Measurements from ENCODE around the gene CLEC10A.
"Not testable (repeated sequence)": the region's sequence is repeated elsewhere in the genome, so short reads cannot be mapped to it uniquely, and the experiment has no call there.

Gene CLEC10A

DNA sequence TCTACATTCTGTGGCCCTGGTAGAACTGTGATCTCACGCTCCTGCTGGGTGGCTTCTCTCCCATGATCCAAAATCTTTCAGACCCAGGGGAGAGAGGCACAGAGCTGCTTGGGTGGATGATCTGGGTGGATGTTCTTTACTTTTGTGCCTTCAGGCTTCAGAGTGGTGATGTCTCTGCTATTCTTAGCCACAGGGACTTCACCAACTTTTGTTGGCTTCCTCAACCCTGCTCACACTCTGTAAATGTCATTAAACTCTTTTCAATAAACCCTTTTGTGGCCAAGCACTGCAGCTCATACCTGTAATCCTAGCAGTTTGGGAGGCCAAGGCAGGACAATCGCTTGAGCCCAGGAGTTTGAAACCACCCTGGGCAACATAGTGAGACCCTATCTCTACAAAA, 7.6 kb downstream of the CLEC10A start:
- no peak for DNase-seq (ENCODE audit: low read depth, low spot score)

- no peak for DNase-seq (ENCODE audit: low read depth, low spot score)
Measured at GRCh38 chr17:7070712-7071111, 9.3 kb downstream of the CLEC10A start.

DNA sequence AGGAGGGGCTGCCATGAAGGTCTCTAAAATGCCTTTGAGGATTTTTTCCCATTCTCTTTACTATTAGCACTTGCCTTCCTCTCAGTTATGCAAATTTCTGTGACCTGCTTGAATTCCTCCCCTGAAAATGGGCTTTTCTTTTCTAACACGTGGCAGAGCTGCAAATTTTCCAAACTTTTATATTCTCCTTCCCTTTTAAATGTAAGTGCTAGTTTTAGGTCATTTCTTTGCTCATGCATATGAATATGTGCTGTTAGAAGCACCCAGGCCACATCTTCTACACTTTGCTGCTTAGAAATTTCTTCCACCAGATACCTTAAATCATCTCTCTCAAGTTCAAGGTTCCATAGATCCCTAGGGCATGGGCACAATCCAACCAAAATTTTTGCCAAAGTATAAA, 11.8 kb downstream of the CLEC10A start:
- no peak for DNase-seq (ENCODE audit: low read depth, low spot score)

DNA sequence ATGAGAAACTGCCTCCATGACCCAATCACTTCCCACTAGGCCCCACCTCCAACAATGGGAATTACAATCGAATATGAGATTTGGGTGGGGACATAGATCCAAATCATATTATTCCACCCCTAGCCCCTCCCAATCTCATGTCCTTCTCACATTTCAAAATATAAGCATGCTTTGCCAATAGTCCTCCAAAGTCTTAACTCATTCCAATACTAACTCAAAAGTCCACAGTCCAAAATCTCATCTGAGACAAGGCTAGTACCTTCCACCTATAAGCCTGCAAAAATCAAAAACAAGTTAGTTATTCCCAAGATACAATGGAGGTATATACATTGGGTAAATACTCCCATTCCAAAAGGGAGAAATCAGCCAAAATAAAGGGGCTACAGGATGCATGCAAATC, 12.9 kb downstream of the CLEC10A start:
- DNase-seq (ENCODE audit: low read depth, low spot score): no peak

DNA sequence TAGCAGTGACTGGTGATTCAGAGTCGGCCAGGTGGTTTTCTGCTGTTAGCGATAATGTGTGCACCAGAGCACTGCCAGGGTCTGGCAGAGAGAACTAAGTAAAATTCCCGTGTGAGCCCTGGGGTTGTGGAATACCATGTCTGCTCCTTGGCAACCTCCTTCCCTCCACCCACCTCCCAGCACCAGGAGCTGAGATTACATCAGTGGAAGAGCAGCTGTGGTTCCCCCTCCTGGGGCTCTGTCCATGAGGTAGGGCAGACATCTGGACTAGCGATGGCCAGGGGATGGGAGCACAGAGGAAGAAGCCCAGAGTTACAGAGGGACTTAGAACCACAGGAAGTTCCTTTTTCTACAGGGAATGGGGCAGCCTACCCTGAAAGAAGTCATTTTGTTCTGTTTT, 15.8 kb downstream of the CLEC10A start:
- DNase-seq (ENCODE audit: low read depth, low spot score): no peak

- no peak for DNase-seq (ENCODE audit: low read depth, low spot score)
Measured at GRCh38 chr17:7063518-7064094, 16.4 kb downstream of the CLEC10A start.

DNA sequence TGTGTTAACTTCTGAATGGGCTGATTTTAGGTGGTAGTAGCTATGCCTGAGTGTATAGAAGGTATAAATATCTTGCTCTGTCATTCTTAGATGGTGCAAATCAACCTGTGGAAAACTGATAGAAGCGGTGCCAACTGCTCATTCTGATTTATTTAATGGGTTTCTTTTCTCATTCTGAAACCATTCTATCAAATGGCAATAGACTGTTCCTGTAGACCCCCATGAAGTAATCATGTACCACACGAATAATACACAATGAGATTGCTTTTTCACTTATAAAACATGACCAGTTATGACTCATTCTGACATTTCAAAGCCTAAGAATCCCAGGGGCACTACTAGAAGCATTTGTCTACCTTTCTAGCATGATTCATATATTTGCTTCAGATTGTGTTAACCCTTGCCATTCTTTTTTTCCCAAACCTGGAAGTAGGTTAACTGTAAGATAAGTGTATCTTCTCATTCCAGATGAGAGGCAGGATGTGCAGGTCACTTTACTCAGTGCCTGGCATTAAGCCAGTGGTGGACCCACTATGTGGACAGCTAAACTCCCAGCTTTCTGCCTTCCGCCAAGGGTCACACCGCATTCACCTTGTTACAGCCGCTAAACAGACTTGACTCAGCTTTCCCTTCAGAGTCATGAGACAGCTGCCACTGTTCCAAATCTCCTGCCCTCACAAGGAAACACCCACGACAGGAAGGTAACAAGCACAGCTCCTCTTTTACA, 19.7 kb downstream of the CLEC10A start:
- no peak for DNase-seq (ENCODE audit: low read depth, low spot score)

GRCh38 chr17:7058831-7059447, 21.1 kb downstream of the CLEC10A start:
- DNase-seq (ENCODE audit: low read depth, low spot score): no peak

GRCh38 chr17:7056386-7056785, 23.7 kb downstream of the CLEC10A start:
- no peak for DNase-seq (ENCODE audit: low read depth, low spot score)

DNA sequence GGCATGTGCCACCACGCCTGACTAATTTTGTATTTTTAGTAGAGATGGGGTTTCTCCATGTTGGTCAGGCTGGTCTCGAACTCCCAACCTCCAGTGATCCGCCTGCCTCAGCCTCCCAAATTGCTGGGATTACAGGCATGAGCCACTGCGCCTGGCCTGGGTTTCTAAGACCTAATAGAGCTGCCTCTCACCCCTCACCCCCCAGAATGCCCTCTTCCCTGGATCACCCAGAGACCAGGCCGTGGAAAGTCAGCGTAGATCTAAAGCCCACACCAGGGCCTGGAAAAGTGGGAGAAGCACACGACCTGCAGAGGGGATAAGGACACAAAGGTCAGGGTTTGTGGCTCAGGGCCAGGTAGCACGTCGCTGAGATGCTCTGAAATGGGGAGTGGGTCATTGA, 29.5 kb downstream of the CLEC10A start:
- not testable (repeated sequence) for DNase-seq (ENCODE audit: low read depth, low spot score)

GRCh38 chr17:7048968-7049367, 31.1 kb downstream of the CLEC10A start:
- no peak for DNase-seq (ENCODE audit: low read depth, low spot score)

DNA sequence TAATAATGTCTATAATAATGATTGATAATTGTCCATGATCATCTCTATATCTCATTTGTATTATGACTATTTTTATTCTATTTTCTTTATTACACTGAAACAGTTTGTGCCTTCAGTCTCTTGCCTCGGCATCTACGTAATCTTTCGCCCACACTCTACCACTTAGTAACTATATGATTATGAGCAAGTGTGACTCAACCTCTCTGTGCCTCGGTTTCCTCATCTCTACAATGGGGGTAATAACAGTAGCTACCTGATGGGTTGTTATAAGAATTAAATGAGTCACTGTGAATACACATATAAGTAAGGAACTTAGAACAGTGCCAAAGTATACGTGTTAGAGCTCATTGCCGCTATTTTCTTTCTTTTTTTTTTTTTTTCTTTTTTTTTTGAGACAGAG, 32.5 kb downstream of the CLEC10A start:
- no peak for DNase-seq (ENCODE audit: low read depth, low spot score)

- DNase-seq (ENCODE audit: low read depth, low spot score): peak; percentile 79
Measured at GRCh38 chr17:7046725-7047397, 33.2 kb downstream of the CLEC10A start.

GRCh38 chr17:7046127-7046724, 33.8 kb downstream of the CLEC10A start:
- peak; percentile 86 for DNase-seq (ENCODE audit: low read depth, low spot score)

GRCh38 chr17:7045492-7046126, 34.4 kb downstream of the CLEC10A start:
- DNase-seq (ENCODE audit: low read depth, low spot score): peak; percentile 50

DNA sequence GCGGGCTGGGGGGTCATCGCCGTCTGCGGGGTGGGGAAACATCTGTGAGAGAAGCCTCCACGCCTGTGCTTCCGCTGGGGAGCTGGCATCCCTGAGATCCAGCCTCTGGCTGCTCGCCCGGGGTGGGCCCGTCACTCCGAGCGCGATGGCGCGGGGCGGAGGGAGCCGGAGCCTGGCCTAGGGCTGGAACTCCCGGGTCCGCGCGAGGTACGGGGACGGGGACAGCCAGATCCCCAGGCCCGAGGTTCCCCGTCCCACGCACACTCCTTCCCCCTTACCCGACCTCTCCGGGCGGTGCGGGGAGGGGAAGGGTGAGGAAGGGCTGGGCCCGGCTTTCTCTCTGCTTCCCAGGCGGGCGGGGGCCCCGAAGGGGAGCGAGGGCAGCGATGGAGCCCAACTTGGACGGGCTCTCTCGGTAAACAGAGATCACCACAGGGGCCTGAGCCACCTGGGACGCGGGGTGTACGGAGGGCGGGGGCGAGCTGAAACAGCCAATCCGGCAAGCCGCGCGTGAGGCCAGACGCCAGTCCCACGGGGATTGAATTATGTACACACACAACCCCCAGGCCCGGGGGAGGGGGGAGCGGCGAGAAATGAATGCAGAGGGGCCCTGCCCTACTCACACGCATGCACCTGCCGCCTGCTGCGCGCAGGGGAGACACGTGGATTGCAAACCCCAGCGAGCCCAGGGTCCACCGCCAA, 36.4 kb downstream of the CLEC10A start, which contains the start of gene SLC16A11:
SLC16A11 (minus strand) TSS at position 596 of the 702 bp plus-strand sequence; CDS start at position 17, 579 bp downstream.
- no peak for DNase-seq (ENCODE audit: low read depth, low spot score)

GRCh38 chr17:7043182-7043496, 36.9 kb downstream of the CLEC10A start:
- no peak for DNase-seq (ENCODE audit: low read depth, low spot score)

DNA sequence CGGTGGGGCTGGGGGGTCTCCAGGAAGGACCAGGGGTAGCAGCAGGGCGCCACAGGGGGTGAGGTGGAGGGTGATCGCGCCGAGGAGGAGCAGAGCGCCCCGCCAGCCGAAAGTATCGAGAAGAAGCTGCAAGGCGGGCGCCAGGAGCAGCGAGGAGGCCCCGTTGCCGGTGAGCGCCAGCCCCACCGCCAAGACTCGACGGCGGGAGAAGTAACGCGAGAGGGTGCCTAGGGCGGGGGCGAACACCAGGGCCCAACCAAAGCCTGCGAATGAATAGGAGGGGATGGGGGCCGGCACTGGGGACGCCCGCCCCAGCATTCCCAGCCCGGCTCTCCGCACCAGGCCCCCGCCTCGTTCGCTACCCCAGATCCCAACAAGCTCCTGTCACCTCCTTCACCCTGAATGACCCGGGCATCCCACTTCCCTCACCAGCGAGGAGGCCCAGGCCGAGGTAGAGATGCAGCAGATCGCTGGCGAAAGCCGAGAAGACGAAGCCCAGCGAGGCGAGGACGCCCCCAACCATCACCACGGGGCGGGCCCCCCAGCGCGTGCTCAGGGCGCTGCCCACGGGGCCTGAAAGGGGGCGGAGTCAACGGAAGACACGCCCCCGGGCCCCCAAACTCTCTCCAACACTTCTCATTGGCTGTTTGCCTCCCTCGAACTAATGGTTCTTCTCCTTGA, 37.4 kb downstream of the CLEC10A start:
- peak; percentile 63 for DNase-seq (ENCODE audit: low read depth, low spot score)

DNA sequence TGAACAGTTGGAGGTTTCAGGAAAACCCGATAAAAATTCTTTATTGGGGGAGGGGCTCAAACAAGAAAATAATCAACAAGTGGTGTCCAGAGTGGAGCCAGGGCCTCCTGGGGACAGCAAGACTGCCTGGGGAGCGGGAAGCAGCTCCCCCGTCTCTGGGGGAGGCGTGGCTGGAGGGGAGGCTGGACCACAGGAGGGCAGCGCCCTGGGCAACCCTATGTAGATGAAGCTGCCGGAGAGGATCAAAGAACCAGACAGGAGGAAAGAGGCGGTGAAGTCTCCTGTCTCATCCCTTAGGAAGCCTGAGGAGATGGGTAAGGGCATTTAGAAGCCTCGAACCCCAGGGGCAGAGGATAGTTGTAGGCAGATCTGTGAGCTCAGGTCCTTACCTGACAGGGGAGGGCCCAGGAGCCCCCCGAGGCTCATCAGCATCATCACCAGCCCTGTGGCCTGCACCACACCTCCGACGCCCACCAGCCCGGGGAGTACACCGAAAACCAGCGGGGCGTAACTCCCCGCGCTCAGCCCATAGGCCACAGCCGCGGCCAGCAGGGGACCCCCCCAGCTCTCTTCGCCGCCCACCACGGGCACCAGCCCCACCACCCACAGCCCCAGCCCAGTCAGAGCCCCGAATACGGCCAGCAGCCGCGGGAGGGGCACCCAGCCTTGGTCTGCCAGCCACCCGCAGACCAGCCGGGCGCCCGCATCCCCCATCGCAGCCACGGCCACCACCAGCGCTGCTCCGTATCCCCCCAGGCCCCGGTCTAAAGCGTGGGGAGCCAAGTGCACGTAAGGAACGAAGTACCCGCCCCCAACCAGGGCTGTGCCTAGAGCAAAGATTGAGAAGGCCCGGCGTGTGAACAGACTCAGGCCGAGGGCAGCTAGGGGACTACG, 38.2 kb downstream of the CLEC10A start:
- peak; percentile 84 for DNase-seq (ENCODE audit: low read depth, low spot score)
